Keratinocyte (primary cell): ENCODE results near the gene LRCH2. TPM values are rescaled to one million over a fixed set of nuclear protein-coding genes. Genes with fewer than 3 reads are reported as not detected.

ENCODE experiments used
- DNase-seq: peaks from one replicate; pipeline ENCODE4 v3.0.0-alpha.2; 2011; ENCODE audit warnings: low read depth, missing footprints, low spot score
- FAIRE-seq: peaks from 2 replicates; lab custom pipeline; 2011; peaks lifted over from hg19 to GRCh38; lab: Jason Lieb, UNC
- H2AFZ ChIP-seq: 2 replicates; pipeline ENCODE4 v1.6.0; 2012; ENCODE audit warnings: low read length, control low read depth, inconsistent platforms; ENCODE audit not compliant: control insufficient read depth
- H3K27ac ChIP-seq: 2 replicates; pipeline ENCODE4 v1.5.1; 2011; ENCODE audit warnings: low read length; ENCODE audit not compliant: control insufficient read depth, insufficient read depth
- H3K27me3 ChIP-seq: 3 replicates; pipeline ENCODE4 v1.6.0; 2011; ENCODE audit warnings: low read length; ENCODE audit not compliant: control insufficient read depth, insufficient read depth; ENCODE audit errors: extremely low read depth
- H3K36me3 ChIP-seq, 2 experiments: 2 replicates in 1 of 2; 3 replicates in 1 of 2; pipeline ENCODE4 v1.5.1; 2011; ENCODE audit warnings: low read length in 2 of 2, mild to moderate bottlenecking in 1 of 2; ENCODE audit not compliant: control insufficient read depth in 2 of 2, insufficient read depth in 2 of 2; ENCODE audit errors: extremely low read depth in 1 of 2
- H3K4me1 ChIP-seq: 3 replicates; pipeline ENCODE4 v1.5.1; 2011; ENCODE audit warnings: low read length; ENCODE audit not compliant: control insufficient read depth, insufficient read depth; ENCODE audit errors: extremely low read depth
- H3K4me2 ChIP-seq: 3 replicates; pipeline ENCODE4 v1.6.0; 2011; ENCODE audit warnings: low read depth, low read length; ENCODE audit not compliant: control insufficient read depth, insufficient read depth; ENCODE audit errors: extremely low read depth
- H3K4me3 ChIP-seq, 3 experiments: fragments of 200-600 bp in 1 of 3; sonication (generic) in 1 of 3; 2 replicates in 2 of 3; 3 replicates in 1 of 3; pipeline ENCODE4 v1.5.1; 2011 to 2016; ENCODE audit warnings: low read length in 3 of 3, mild to moderate bottlenecking in 3 of 3, control low read depth in 2 of 3, inconsistent platforms in 1 of 3, low read depth in 1 of 3, mixed read lengths in 1 of 3, mixed run types in 1 of 3, moderate library complexity in 1 of 3; ENCODE audit not compliant: control insufficient read depth in 2 of 3, insufficient read depth in 2 of 3; ENCODE audit errors: extremely low read depth in 1 of 3
- H3K79me2 ChIP-seq: 2 replicates; pipeline ENCODE4 v1.6.0; 2012; ENCODE audit warnings: low read length; ENCODE audit not compliant: control insufficient read depth, insufficient read depth
- H3K9ac ChIP-seq: 3 replicates; pipeline ENCODE4 v1.6.0; 2011; ENCODE audit warnings: low read length; ENCODE audit not compliant: control insufficient read depth, insufficient read depth; ENCODE audit errors: extremely low read depth
- H3K9me1 ChIP-seq: 3 replicates; pipeline ENCODE4 v1.6.0; 2011; ENCODE audit warnings: low read length; ENCODE audit not compliant: control insufficient read depth, insufficient read depth; ENCODE audit errors: extremely low read depth
- H3K9me3 ChIP-seq: 2 replicates; pipeline ENCODE4 v1.5.1; 2012; ENCODE audit warnings: low read depth, low read length; ENCODE audit not compliant: control insufficient read depth
- H4K20me1 ChIP-seq: 3 replicates; pipeline ENCODE4 v1.6.0; 2011; ENCODE audit warnings: low read length; ENCODE audit not compliant: control insufficient read depth, insufficient read depth; ENCODE audit errors: extremely low read depth
- EZH2 ChIP-seq: IDR thresholded peaks from one replicate; pipeline ENCODE4 v1.6.1; 2012; ENCODE audit warnings: inconsistent platforms, mild to moderate bottlenecking, low read length, moderate library complexity
- dilution Hi-C: fragments of 300-500 bp; cut with MboI; formaldehyde crosslinking; loops from one replicate; pipeline ENCODE4 v1.7.0; 2020; ENCODE audit warnings: low sequenced_read_pairs; ENCODE audit not compliant: extremely low pct_ligation_motif_present
- polyA plus RNA-seq, 5 experiments: library from polyadenylated mRNA; depleted of rRNA in 3 of 5; stranded (reverse) in 3 of 5; stranded (forward) in 1 of 5; unstranded in 1 of 5; fragments of >200 nt; gene quantifications; 1 replicate in 1 of 5; 2 replicates in 3 of 5; 3 replicates in 1 of 5; pipeline versions ENCODE4 v1.2.1 to v1.2.3, GENCODE V29; 2011 to 2012; ENCODE audit warnings: missing spikeins in 2 of 5, low read depth in 1 of 5, low replicate concordance in 1 of 5
- TF ChIP-seq, protein P1 (sequence below), 3 experiments: IDR thresholded peaks in 1 of 3; conservative IDR thresholded peaks in 1 of 3; optimal IDR thresholded peaks in 1 of 3; 2 replicates in 2 of 3; 3 replicates in 1 of 3; pipeline versions ENCODE3 to v1.5.1; 2011; ENCODE audit warnings: low read length in 3 of 3, mild to moderate bottlenecking in 3 of 3, moderate library complexity in 2 of 3, control low read depth in 1 of 3, inconsistent platforms in 1 of 3; ENCODE audit not compliant: insufficient read depth in 2 of 3; ENCODE audit errors: extremely low read depth in 1 of 3

Gene LRCH2
- polyA plus RNA-seq, 1 donor (not counting 4 experiments of a cell fraction or from before 2014, with no cell fraction given), result not detected

DNA sequence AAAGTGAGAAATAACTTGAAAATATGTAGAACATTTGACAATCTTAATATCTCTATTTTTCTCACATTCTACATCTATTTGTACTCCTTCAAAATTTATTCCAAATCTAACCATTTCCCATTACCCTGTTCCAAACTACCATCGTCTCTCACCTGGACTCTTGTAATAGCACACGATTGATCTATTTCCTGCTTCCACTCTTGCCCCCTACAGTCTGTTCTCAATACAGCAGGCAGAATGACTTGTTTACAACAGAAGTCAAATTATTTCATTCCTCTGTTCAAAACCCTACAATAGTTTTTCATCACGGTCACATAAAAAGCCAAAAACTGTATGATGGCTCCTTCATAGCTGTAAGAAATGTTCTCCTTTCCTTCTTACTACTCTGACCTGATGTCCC is 34.5 kb upstream of the LRCH2 start:
- Histone ChIP-seq H3K4me1 (no peaks in the 10 kb centered on the region), H2AFZ (no peak overlapping the region), H3K4me2 (no peak overlapping the region), H3K27me3 (peaks cover 4% of the 10 kb centered on the region), H3K9me3 (no peaks in the 10 kb centered on the region), H3K36me3 (no peaks in the 10 kb centered on the region), H3K9ac (no peak overlapping the region), H3K79me2 (no peaks in the 10 kb centered on the region), H3K9me1 (no peaks in the 10 kb centered on the region), H3K4me3 (no peak overlapping the region), H3K27ac (no peak overlapping the region), H4K20me1 (no peaks in the 10 kb centered on the region)
- dilution Hi-C loops, result no loop called here
- DNase-seq (no peak), FAIRE-seq (no peak)
- no peak for TF ChIP-seq EZH2
- TF ChIP-seq, protein P1, sequence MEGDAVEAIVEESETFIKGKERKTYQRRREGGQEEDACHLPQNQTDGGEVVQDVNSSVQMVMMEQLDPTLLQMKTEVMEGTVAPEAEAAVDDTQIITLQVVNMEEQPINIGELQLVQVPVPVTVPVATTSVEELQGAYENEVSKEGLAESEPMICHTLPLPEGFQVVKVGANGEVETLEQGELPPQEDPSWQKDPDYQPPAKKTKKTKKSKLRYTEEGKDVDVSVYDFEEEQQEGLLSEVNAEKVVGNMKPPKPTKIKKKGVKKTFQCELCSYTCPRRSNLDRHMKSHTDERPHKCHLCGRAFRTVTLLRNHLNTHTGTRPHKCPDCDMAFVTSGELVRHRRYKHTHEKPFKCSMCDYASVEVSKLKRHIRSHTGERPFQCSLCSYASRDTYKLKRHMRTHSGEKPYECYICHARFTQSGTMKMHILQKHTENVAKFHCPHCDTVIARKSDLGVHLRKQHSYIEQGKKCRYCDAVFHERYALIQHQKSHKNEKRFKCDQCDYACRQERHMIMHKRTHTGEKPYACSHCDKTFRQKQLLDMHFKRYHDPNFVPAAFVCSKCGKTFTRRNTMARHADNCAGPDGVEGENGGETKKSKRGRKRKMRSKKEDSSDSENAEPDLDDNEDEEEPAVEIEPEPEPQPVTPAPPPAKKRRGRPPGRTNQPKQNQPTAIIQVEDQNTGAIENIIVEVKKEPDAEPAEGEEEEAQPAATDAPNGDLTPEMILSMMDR (optimal IDR thresholded peaks at IDR 0.05 in 1 of 3, IDR thresholded peaks at IDR 0.05 in 1 of 3, conservative IDR thresholded peaks at IDR 0.05 in 1 of 3; ENCODE audit: extremely low read depth in 1 of 3, insufficient read depth in 2 of 3, low read length in 3 of 3), result peak in 2 of 3 experiments; percentile 29 to 45

DNA sequence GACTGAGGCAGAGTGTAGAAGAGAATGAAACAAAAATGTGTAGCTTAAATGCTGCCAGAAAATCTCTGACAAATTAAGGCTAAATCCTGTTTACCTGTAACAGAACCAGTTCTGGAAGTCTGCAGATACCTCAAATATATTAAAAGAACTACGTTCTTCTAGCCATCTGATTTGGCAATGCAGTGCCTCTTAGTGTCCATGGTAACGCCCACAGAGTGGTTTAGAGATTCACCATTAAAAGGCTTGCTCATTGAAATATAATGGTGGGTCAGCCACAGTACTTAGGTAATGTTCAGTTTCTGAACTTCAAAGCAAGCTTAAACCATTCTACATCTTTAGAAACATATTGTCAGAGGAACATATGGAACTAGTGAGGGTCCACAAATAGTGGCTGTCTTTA is 32.4 kb upstream of the LRCH2 start:
- H4K20me1 ChIP-seq, result no peaks in the 10 kb centered on the region
- no peak overlapping the region for H3K4me3 ChIP-seq
- no peaks in the 10 kb centered on the region for H3K9me3 ChIP-seq
- no peak overlapping the region for H3K9ac ChIP-seq
- no peak for TF ChIP-seq EZH2
- TF ChIP-seq, protein P1 (optimal IDR thresholded peaks at IDR 0.05 in 1 of 3, IDR thresholded peaks at IDR 0.05 in 1 of 3, conservative IDR thresholded peaks at IDR 0.05 in 1 of 3; ENCODE audit: extremely low read depth in 1 of 3, insufficient read depth in 2 of 3, low read length in 3 of 3), result no peak
- H3K79me2 ChIP-seq, result no peaks in the 10 kb centered on the region
- DNase-seq, result no peak
- H3K9me1 ChIP-seq, result no peaks in the 10 kb centered on the region
- dilution Hi-C loops, result no loop called here
- H3K36me3 ChIP-seq, result no peaks in the 10 kb centered on the region
- no peak overlapping the region for H3K4me2 ChIP-seq
- peaks cover 4% of the 10 kb centered on the region for H3K27me3 ChIP-seq
- no peak overlapping the region for H3K27ac ChIP-seq
- FAIRE-seq, result no peak
- H2AFZ ChIP-seq, result no peak overlapping the region
- H3K4me1 ChIP-seq, result no peaks in the 10 kb centered on the region
